ENCODE data around the gene DCHS1. TPM values are rescaled to one million over a fixed set of nuclear protein-coding genes. Genes with fewer than 3 reads are reported as not detected.

Gene DCHS1
- total and polyA plus RNA-seq, 2 donors (not counting 1 experiment from before 2014, with no cell fraction given) = 0.92 to 23.9 TPM

GRCh38 chr11:6616596-6617250 is 38.9 kb downstream of the DCHS1 start:
- H4K20me1 ChIP-seq (ENCODE audit: control insufficient read depth, extremely low read depth, insufficient read depth, low read length) = no peaks in the 10 kb centered on the region
- H3K79me2 ChIP-seq (ENCODE audit: control insufficient read depth, insufficient read depth, low read length) = peaks cover 14% of the 10 kb centered on the region
- no peak overlapping the region for H3K27ac ChIP-seq (ENCODE audit: insufficient read depth, low read length)
- peaks cover 10% of the 10 kb centered on the region for H3K4me1 ChIP-seq (ENCODE audit: control insufficient read depth, extremely low read depth, insufficient read depth, low read length)
- H3K4me2 ChIP-seq (ENCODE audit: extremely low read depth, insufficient read depth, low read length) = no peak overlapping the region
- H3K27me3 ChIP-seq (ENCODE audit: control insufficient read depth, insufficient read depth, low read length) = no peaks in the 10 kb centered on the region
- H3K9ac ChIP-seq (ENCODE audit: insufficient read depth, low read length) = no peak overlapping the region
- no peak overlapping the region for H3K4me3 ChIP-seq (replicated peaks in 1 of 4; ENCODE audit: control extremely low read depth in 1 of 4, insufficient read depth in 1 of 4, low read depth in 3 of 4, low read length in 4 of 4)
- no peak overlapping the region for H2AFZ ChIP-seq (ENCODE audit: low read length)
- no peak for DNase-seq (ENCODE audit: low read depth in 2 of 2)
- H3K36me3 ChIP-seq (ENCODE audit: control insufficient read depth, insufficient read depth, low read length) = peaks cover 11% of the 10 kb centered on the region
- H3K9me3 ChIP-seq (ENCODE audit: control insufficient read depth, insufficient read depth, low read depth, low read length) = no peaks in the 10 kb centered on the region
- TF ChIP-seq CTCF (conservative IDR thresholded peaks at IDR 0.05 in 1 of 2, IDR thresholded peaks at IDR 0.05 in 1 of 2; ENCODE audit: low read depth in 1 of 2, low read length in 2 of 2) (no peak), EZH2 (IDR thresholded peaks at IDR 0.05; ENCODE audit: low read length, missing control alignments) (no peak)

GRCh38 chr11:6615882-6616585 is 39.6 kb downstream of the DCHS1 start:
- peaks cover 10% of the 10 kb centered on the region for H3K4me1 ChIP-seq (ENCODE audit: control insufficient read depth, extremely low read depth, insufficient read depth, low read length)
- H3K27ac ChIP-seq (ENCODE audit: insufficient read depth, low read length) = no peak overlapping the region
- H3K4me2 ChIP-seq (ENCODE audit: extremely low read depth, insufficient read depth, low read length) = no peak overlapping the region
- no peak overlapping the region for H3K4me3 ChIP-seq (replicated peaks in 1 of 4; ENCODE audit: control extremely low read depth in 1 of 4, insufficient read depth in 1 of 4, low read depth in 3 of 4, low read length in 4 of 4)
- H2AFZ ChIP-seq (ENCODE audit: low read length) = no peak overlapping the region
- no peaks in the 10 kb centered on the region for H3K9me3 ChIP-seq (ENCODE audit: control insufficient read depth, insufficient read depth, low read depth, low read length)
- peak in 1 of 2 donors; percentile 57 for DNase-seq (ENCODE audit: low read depth in 2 of 2)
- H3K9ac ChIP-seq (ENCODE audit: insufficient read depth, low read length) = no peak overlapping the region
- H3K36me3 ChIP-seq (ENCODE audit: control insufficient read depth, insufficient read depth, low read length) = peaks cover 15% of the 10 kb centered on the region
- TF ChIP-seq EZH2 (IDR thresholded peaks at IDR 0.05; ENCODE audit: low read length, missing control alignments) (no peak), CTCF (conservative IDR thresholded peaks at IDR 0.05 in 1 of 2, IDR thresholded peaks at IDR 0.05 in 1 of 2; ENCODE audit: low read depth in 1 of 2, low read length in 2 of 2) (no peak)
- H3K27me3 ChIP-seq (ENCODE audit: control insufficient read depth, insufficient read depth, low read length) = no peaks in the 10 kb centered on the region
- H4K20me1 ChIP-seq (ENCODE audit: control insufficient read depth, extremely low read depth, insufficient read depth, low read length) = no peaks in the 10 kb centered on the region
- H3K79me2 ChIP-seq (ENCODE audit: control insufficient read depth, insufficient read depth, low read length) = peaks cover 21% of the 10 kb centered on the region

GRCh38 chr11:6615046-6615445 is 40.6 kb downstream of the DCHS1 start:
- DNase-seq (ENCODE audit: low read depth in 2 of 2) = no peak
- no peaks in the 10 kb centered on the region for H4K20me1 ChIP-seq (ENCODE audit: control insufficient read depth, extremely low read depth, insufficient read depth, low read length)
- no peak overlapping the region for H3K27ac ChIP-seq (ENCODE audit: insufficient read depth, low read length)
- H3K4me2 ChIP-seq (ENCODE audit: extremely low read depth, insufficient read depth, low read length) = no peak overlapping the region
- H3K36me3 ChIP-seq (ENCODE audit: control insufficient read depth, insufficient read depth, low read length) = peaks cover 16% of the 10 kb centered on the region
- peaks cover 16% of the 10 kb centered on the region for H3K4me1 ChIP-seq (ENCODE audit: control insufficient read depth, extremely low read depth, insufficient read depth, low read length)
- TF ChIP-seq CTCF (conservative IDR thresholded peaks at IDR 0.05 in 1 of 2, IDR thresholded peaks at IDR 0.05 in 1 of 2; ENCODE audit: low read depth in 1 of 2, low read length in 2 of 2) = no peak
- TF ChIP-seq EZH2 (IDR thresholded peaks at IDR 0.05; ENCODE audit: low read length, missing control alignments) = no peak
- H3K9ac ChIP-seq (ENCODE audit: insufficient read depth, low read length) = no peak overlapping the region
- H2AFZ ChIP-seq (ENCODE audit: low read length) = no peak overlapping the region
- H3K79me2 ChIP-seq (ENCODE audit: control insufficient read depth, insufficient read depth, low read length) = peaks cover 31% of the 10 kb centered on the region
- no peaks in the 10 kb centered on the region for H3K27me3 ChIP-seq (ENCODE audit: control insufficient read depth, insufficient read depth, low read length)
- H3K4me3 ChIP-seq (replicated peaks in 1 of 4; ENCODE audit: control extremely low read depth in 1 of 4, insufficient read depth in 1 of 4, low read depth in 3 of 4, low read length in 4 of 4) = no peak overlapping the region
- H3K9me3 ChIP-seq (ENCODE audit: control insufficient read depth, insufficient read depth, low read depth, low read length) = no peaks in the 10 kb centered on the region
